GM18505 (cell line): ENCODE measurements around the gene CDH4.

ENCODE experiments used
- ATAC-seq: cut with Tn5 transposase; IDR thresholded peaks from one replicate; pipeline ENCODE4 v1.9.1; 2021; ENCODE audit not compliant: unreplicated experiment
- POLR2A ChIP-seq: IDR thresholded peaks from 4 replicates; pipeline ENCODE4 v1.6.1; 2011; ENCODE audit warnings: borderline replicate concordance; ENCODE audit not compliant: insufficient read depth, insufficient read length; ENCODE audit errors: extremely low read depth

CDH4 gene

DNA sequence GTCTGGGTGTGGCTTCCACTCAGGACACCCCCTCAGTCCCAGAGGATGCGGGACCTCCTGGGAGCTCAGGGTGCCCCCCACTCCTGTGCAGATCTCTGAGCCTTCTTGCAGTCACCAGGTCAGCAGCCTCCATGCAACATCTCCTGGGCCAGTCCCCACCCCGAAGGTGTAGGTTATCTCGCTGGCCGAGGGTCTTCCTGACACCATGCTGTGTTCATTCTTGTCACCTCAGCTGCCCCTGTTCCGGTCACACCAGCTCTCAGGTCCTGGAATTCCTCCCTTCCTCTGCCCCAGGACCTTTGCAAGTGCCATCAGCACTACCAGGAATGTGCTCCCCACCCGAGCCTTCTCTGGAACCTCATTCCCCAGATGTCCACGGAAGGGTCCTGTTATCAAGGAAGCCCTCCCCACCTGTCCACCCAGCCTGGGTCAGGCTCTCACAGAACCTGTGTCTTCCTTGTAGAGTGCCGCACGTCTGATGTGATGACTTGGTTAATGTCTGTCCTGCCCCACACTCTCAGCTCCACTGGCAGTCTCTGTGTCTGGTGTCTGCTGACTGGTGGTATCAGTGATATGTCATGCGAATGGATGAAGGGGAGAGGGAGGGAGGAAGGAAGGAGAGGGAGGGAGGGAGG is 484.1 kb downstream of the CDH4 start:
- no peak for ATAC-seq

GRCh38 chr20:61736751-61737310 is 484.8 kb downstream of the CDH4 start:
- no peak for TF ChIP-seq POLR2A
- no peak for ATAC-seq

More for the DNA sequence above, 484.1 kb downstream of the CDH4 start:
- no peak for TF ChIP-seq POLR2A

DNA sequence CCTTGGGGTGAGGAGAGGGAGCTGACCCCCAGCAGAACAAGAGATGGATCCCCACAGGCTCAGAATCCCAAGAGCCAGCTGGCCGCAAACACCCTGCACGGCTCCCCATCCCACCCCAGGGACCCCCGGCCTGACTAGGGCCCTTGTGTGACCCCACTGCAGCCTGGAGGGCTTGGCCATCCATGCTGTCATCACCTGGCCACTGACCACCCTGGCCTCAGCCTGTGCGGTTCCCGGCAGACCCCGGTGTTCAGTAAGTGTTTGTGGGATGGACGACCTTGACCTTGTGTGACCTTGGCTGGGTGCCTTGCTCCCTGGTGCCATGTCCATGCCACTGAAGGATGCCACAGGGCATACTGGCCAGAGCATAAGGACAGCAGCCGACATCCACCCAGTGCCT is 485.3 kb downstream of the CDH4 start:
- TF ChIP-seq POLR2A: no peak
- no peak for ATAC-seq

GRCh38 chr20:61737812-61738443 is 485.9 kb downstream of the CDH4 start:
- no peak for ATAC-seq
- TF ChIP-seq POLR2A: no peak

GRCh38 chr20:61738601-61739069 is 486.6 kb downstream of the CDH4 start:
- ATAC-seq: no peak
- no peak for TF ChIP-seq POLR2A

- no peak for ATAC-seq
- no peak for TF ChIP-seq POLR2A
Observed at GRCh38 chr20:61739086-61739831, 487.2 kb downstream of the CDH4 start.

DNA sequence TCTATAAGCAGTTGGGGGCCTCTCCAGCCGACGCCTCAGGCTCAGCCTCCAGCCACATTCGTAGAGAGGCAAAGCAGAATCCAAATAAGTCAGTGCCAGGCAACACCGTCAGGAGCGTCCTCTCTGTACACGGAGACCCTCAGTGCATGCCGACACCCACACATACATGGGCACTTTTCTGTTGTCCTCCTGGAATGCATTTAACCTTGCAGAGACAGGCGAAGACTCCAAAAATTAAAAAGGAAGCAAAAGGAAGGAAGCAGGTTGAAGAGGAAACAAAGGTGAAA is 487.7 kb downstream of the CDH4 start:
- no peak for ATAC-seq
- no peak for TF ChIP-seq POLR2A

DNA sequence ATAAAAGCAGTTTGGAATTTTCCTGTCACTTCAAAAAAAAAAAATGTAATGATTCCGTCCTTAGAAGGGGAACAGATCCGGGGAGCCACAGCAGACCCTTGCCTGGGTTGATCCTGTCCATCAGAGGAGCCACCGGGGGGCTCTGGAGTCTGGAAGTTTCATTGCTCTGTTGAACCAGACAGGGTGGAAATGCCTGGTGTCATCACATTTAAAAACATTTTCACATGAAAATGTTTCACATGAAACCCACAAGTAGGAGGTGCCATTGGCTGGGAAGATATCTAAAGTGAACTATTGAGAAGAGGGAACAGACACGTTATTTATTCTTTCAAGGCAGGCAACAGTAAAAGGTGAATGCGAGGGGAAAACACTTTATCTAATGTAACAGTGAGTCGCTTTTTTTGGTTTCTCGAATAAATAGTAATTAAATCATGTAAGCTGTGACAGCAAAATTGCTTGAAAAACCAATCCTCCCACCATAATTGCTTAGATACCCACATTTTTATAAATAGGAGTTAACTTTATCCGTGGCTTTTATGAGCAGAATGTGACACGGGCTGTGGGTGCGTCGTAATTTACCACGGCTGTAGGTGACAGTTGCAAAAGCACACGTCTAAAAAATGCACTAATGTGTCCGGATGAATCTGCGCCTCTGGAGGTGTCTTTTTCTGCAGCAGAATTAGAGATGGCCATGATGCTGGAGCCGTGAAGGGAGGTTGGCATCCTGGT is 490.2 kb downstream of the CDH4 start:
- TF ChIP-seq POLR2A: no peak
- ATAC-seq: no peak

DNA sequence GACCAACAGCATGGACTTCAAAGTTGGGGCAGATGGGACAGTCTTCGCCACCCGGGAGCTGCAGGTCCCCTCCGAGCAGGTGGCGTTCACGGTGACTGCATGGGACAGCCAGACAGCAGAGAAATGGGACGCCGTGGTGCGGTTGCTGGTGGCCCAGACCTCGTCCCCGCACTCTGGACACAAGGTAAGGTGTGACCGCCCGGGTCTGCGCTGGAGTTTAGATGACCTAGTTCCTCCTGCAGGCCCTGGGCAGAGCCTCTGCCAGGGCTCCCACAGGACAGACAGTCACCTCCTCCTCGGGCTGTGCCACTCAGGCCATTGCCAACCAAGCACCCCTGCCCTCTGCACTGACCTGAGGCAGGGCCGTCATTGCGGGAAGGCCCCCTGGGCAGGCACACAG is 491.5 kb downstream of the CDH4 start:
- ATAC-seq: no peak
- TF ChIP-seq POLR2A: no peak

- no peak for ATAC-seq
- no peak for TF ChIP-seq POLR2A
Observed at GRCh38 chr20:61744691-61745396, 492.8 kb downstream of the CDH4 start.

GRCh38 chr20:61745397-61746146 is 493.5 kb downstream of the CDH4 start:
- ATAC-seq: no peak

DNA sequence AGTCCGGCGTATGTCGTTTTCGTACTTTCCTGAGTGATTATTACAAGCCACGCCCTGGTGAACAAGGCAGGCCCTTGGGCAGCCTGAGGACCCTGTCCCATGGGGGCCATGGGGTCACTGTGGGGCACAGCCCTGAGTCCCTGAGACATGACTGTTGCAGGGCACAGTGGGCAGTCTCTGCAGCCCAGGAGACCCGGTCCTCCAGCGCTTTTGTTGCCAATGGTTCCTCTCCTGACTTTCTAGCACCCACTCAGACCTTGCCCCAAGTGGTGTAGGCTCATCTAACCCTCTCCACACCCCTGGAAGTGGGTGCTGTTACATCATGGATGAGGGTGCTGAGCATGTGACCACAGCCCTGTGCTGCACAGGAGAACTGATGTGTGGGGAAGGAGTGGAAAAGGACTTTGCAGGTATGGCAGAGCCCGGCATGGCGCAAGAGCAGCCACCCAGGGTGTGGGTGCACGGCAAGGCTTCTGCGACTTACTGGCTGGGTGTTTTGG is 494.1 kb downstream of the CDH4 start:
- no peak for ATAC-seq
- TF ChIP-seq POLR2A: no peak

More at GRCh38 chr20:61745397-61746146, 493.5 kb downstream of the CDH4 start:
- TF ChIP-seq POLR2A: no peak
